ENCODE data around the gene NUDT1.
A peak's percentile ranks its signal among the peaks of the same experiment; 100 is the strongest.

Gene NUDT1

GRCh38 chr7:2299131-2299829 lies 57.3 kb downstream of the NUDT1 start:
- ChIA-PET CTCF (interaction anchor here (1.2 kb wide), 1 partner anchor 49 kb away, joined by 3 read pairs; no protein-coding TSS in a partner anchor), POLR2A (no interaction called here)
- TF ChIP-seq, protein P1, sequence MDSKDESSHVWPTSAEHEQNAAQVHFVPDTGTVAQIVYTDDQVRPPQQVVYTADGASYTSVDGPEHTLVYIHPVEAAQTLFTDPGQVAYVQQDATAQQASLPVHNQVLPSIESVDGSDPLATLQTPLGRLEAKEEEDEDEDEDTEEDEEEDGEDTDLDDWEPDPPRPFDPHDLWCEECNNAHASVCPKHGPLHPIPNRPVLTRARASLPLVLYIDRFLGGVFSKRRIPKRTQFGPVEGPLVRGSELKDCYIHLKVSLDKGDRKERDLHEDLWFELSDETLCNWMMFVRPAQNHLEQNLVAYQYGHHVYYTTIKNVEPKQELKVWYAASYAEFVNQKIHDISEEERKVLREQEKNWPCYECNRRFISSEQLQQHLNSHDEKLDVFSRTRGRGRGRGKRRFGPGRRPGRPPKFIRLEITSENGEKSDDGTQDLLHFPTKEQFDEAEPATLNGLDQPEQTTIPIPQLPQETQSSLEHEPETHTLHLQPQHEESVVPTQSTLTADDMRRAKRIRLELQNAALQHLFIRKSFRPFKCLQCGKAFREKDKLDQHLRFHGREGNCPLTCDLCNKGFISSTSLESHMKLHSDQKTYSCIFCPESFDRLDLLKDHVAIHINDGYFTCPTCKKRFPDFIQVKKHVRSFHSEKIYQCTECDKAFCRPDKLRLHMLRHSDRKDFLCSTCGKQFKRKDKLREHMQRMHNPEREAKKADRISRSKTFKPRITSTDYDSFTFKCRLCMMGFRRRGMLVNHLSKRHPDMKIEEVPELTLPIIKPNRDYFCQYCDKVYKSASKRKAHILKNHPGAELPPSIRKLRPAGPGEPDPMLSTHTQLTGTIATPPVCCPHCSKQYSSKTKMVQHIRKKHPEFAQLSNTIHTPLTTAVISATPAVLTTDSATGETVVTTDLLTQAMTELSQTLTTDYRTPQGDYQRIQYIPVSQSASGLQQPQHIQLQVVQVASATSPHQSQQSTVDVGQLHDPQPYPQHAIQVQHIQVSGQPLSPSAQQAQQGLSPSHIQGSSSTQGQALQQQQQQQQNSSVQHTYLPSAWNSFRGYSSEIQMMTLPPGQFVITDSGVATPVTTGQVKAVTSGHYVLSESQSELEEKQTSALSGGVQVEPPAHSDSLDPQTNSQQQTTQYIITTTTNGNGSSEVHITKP (tag by site-specific recombination; IDR thresholded peaks at IDR 0.05): peak; percentile 80
- no peak for TF ChIP-seq ZNF639 (tag by site-specific recombination; IDR thresholded peaks at IDR 0.05)
- H3K4me3 ChIP-seq (ENCODE audit: low read depth, low read length): no peak overlapping the region
- H3K4me1 ChIP-seq (ENCODE audit: control insufficient read depth, insufficient read depth, low read length): no peaks in the 10 kb centered on the region
- no peak overlapping the region for H3K27ac ChIP-seq (ENCODE audit: extremely low read depth, low read depth, low read length)
- H3K36me3 ChIP-seq (ENCODE audit: control insufficient read depth in 2 of 2, insufficient read depth in 1 of 2, low read length in 2 of 2): no peaks in the 10 kb centered on the region
- H3K9me3 ChIP-seq (ENCODE audit: control insufficient read depth, insufficient read depth, low read depth, low read length): no peaks in the 10 kb centered on the region

DNA sequence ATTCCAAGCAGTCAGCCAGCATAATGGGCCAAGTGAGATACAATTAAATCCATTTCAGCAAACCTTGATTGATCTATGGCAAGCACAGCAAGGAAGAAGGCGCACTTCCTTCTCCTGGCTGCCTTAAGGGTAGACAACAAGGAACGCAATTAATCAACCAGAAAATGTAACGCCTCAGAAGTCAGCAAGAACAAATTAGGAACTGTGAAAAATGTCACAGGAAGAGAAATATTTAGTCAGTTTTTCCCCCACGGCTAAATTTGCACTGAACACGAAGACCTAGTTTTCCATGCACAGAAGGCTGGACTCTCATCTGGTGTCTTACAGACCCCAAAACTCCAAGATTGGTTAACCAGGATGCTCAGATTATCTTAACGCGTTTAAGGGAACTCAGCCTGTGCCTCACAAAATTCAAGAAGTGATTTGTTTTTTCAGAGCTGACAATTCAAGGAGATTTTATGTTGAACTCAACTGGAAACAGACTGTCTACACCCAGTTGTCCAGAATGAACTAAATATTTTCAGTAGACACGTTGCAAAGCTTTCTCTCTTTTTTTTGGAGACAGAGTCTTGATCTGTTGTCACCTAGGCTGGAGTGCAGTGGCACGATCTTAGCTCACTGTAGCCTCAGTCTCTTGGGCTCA lies 58.0 kb downstream of the NUDT1 start:
- no peak overlapping the region for H3K27ac ChIP-seq (ENCODE audit: extremely low read depth, low read depth, low read length)
- no peaks in the 10 kb centered on the region for H3K9me3 ChIP-seq (ENCODE audit: control insufficient read depth, insufficient read depth, low read depth, low read length)
- H3K4me1 ChIP-seq (ENCODE audit: control insufficient read depth, insufficient read depth, low read length): no peaks in the 10 kb centered on the region
- TF ChIP-seq REST (tag by site-specific recombination; IDR thresholded peaks at IDR 0.05) (no peak), ZSCAN4 (tag by site-specific recombination; IDR thresholded peaks at IDR 0.05) (no peak)
- ChIA-PET CTCF (interaction anchor here (0.6 kb wide), 1 partner anchor 20 kb away, joined by 3 read pairs; no protein-coding TSS in a partner anchor), POLR2A (no interaction called here)
- H3K36me3 ChIP-seq (ENCODE audit: control insufficient read depth in 2 of 2, insufficient read depth in 1 of 2, low read length in 2 of 2): no peaks in the 10 kb centered on the region
- no peak overlapping the region for H3K4me3 ChIP-seq (ENCODE audit: low read depth, low read length)

All from HEK293 (cell line).